Activated naive CD8-positive, alpha-beta T cell treated with anti-CD3 and anti-CD28 coated beads for 36 hours (primary cell): ENCODE results near the gene PRKAR1B. TPM values are rescaled to one million over a fixed set of nuclear protein-coding genes. Genes with fewer than 3 reads are reported as not detected.
A peak's percentile ranks its signal among the peaks of the same experiment; 100 is the strongest.

Experiments used
- DNase-seq: peaks from one replicate; pipeline ENCODE4 v3.0.0; 2021
- H3K27ac Mint-ChIP-seq: one replicate; pipeline ENCODE4 v1.8.0; 2022; ENCODE audit warnings: mild to moderate bottlenecking, moderate library complexity, mixed read lengths
- H3K27me3 Mint-ChIP-seq: one replicate; pipeline ENCODE4 v1.8.0; 2022; ENCODE audit warnings: mild to moderate bottlenecking, mixed read lengths
- H3K36me3 Mint-ChIP-seq: one replicate; pipeline ENCODE4 v1.8.0; 2021; ENCODE audit warnings: mild to moderate bottlenecking, mixed read lengths
- H3K4me1 Mint-ChIP-seq: one replicate; pipeline ENCODE4 v1.8.0; 2021; ENCODE audit warnings: mixed read lengths
- H3K4me3 Mint-ChIP-seq: one replicate; pipeline ENCODE4 v1.8.0; 2022; ENCODE audit warnings: mild to moderate bottlenecking, moderate library complexity, mixed read lengths
- H3K9me3 Mint-ChIP-seq: one replicate; pipeline ENCODE4 v1.8.0; 2022; ENCODE audit warnings: mixed read lengths
- total RNA-seq, 2 experiments: library from RNA; stranded (reverse); gene quantifications; one replicate each; pipeline ENCODE4 v1.2.3, GENCODE V29; 2021

Gene PRKAR1B
- total RNA-seq, 2 experiments from 2014 or later = 38.1 to 40.2 TPM

- H3K4me3 Mint-ChIP-seq = no peak overlapping the region
- no peak overlapping the region for H3K27ac Mint-ChIP-seq
- no peaks in the 10 kb centered on the region for H3K4me1 Mint-ChIP-seq
- DNase-seq = no peak
- H3K9me3 Mint-ChIP-seq = peaks cover 26% of the 10 kb centered on the region
- H3K27me3 Mint-ChIP-seq = no peaks in the 10 kb centered on the region
- peaks cover 66% of the 10 kb centered on the region for H3K36me3 Mint-ChIP-seq
Measured at GRCh38 chr7:683526-684205, 43.4 kb downstream of the PRKAR1B start.

DNA sequence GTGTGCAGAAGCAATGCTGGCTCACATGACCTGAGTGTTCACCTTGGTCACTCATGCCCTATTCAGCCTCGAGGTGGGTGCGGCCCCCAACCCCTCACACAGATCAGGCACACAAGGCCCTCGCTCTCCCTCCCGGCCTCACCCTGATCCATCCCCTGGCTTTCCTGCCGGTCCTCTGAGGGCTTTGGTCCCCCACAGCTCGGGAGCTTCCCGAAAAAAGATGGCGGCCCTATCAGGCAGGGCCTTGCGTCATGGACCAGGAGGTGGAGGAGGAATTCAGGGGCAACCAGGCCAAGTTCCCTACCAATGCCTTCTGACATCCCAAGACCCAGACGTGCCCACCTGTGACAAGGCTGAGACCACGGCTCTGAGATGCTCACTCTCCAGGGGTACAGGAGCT lies 44.3 kb downstream of the PRKAR1B start:
- DNase-seq = no peak
- H3K4me1 Mint-ChIP-seq = no peaks in the 10 kb centered on the region
- H3K27me3 Mint-ChIP-seq = no peaks in the 10 kb centered on the region
- H3K9me3 Mint-ChIP-seq = peaks cover 22% of the 10 kb centered on the region
- H3K27ac Mint-ChIP-seq = no peak overlapping the region
- H3K36me3 Mint-ChIP-seq = peaks cover 65% of the 10 kb centered on the region
- H3K4me3 Mint-ChIP-seq = no peak overlapping the region

DNA sequence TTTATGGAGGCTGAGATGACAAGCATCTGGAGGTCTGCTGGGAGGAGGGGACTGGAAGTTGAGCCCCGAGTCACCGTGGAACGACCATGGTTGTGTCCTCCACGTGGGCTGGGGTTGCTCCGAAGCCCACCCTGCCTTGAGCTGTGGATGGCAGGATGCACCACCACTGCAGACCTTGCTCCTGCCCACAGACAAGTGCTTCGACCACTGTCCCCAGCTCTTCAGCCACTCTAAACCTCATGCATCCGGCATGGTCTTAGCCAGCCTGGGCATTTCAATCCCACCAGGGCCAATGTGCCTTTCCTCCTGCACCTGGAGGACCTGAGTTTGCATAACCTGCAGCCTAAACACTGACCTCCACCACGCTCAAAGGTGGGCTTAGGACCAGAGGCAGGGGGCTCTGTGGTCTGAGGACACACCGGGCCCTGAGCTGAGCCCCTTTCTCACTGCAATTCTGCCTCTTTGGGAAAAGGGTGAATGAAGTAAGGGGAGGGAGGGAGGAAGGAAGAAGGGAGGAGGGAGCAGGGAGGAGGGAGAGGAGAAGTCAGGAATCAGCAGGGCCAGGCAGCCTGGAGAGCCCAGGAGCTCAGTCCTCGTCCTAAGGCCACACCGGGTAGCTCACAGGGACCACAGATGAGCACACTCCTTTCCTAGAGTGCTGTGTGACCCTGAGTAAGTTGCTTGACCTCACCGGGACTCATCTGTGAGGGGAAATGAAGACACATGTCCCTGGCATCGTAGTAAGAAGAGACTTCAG lies 45.4 kb downstream of the PRKAR1B start:
- H3K36me3 Mint-ChIP-seq = peaks cover 61% of the 10 kb centered on the region
- no peaks in the 10 kb centered on the region for H3K4me1 Mint-ChIP-seq
- H3K4me3 Mint-ChIP-seq = no peak overlapping the region
- DNase-seq = no peak
- H3K27me3 Mint-ChIP-seq = no peaks in the 10 kb centered on the region
- peaks cover 15% of the 10 kb centered on the region for H3K9me3 Mint-ChIP-seq
- H3K27ac Mint-ChIP-seq = no peak overlapping the region

DNA sequence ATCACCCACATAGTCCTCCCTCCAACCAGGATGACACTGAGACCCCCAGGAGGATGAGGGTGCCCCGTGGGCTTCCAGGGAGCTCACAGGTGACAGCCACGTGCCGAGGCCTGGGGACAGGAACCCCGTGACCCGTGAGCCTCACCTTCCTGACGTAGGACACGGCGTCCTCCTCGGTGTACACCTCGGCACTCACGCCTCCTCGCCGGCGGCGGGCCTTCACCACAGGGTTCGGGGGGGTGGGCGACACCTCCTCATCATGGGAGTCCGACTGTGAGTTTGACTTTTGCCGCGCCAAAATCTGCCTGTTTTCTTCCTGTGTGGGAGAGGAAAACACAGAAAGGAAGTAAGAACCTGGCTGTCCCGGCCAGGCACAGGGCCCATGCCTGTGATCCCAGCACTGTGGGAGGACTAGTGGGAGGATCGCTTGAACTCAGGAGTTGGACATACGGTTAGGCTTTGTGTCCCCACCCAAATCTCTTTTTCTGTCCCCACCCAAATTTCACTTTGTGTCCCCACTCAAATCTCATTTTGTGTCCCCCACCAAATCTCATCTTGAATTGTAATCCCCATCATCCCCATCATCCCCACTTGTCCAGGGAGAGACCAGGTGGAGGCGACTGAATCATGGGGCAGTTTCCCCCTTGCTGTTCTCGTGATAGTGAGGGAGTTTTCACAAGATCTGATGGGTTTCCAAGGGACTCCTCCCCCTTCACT lies 46.5 kb downstream of the PRKAR1B start:
- no peaks in the 10 kb centered on the region for H3K27me3 Mint-ChIP-seq
- H3K27ac Mint-ChIP-seq = no peak overlapping the region
- no peak for DNase-seq
- H3K9me3 Mint-ChIP-seq = peaks cover 7% of the 10 kb centered on the region
- no peaks in the 10 kb centered on the region for H3K4me1 Mint-ChIP-seq
- peaks cover 55% of the 10 kb centered on the region for H3K36me3 Mint-ChIP-seq
- H3K4me3 Mint-ChIP-seq = no peak overlapping the region

DNA sequence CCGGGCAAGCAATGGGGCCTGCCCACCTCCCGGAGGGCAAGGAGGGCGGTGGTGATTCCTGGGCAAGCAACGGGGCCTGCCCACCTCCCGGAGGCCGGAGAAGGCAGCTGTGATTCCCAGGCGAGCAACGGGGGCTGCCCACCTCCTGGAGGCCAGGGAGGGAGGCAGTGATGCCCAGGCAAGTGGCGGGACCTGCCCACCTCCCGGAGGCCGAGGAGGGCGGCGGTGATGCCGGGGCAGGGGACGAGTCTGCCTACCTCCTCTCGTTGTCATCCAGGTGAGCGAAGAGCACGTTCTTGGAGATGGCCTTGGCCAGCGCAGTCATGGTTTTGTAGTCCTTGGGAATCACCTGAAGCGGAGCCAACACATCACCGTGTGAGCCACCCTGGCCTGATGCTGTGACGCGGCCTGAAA lies 50.1 kb downstream of the PRKAR1B start:
- DNase-seq = no peak
- Mint-ChIP-seq H3K36me3 (peaks cover 55% of the 10 kb centered on the region), H3K4me3 (no peak overlapping the region), H3K9me3 (peaks cover 15% of the 10 kb centered on the region), H3K27ac (no peak overlapping the region), H3K4me1 (no peaks in the 10 kb centered on the region), H3K27me3 (no peaks in the 10 kb centered on the region)

- Mint-ChIP-seq H3K27ac (no peak overlapping the region), H3K36me3 (peaks cover 51% of the 10 kb centered on the region), H3K27me3 (no peaks in the 10 kb centered on the region), H3K9me3 (peaks cover 15% of the 10 kb centered on the region), H3K4me1 (no peaks in the 10 kb centered on the region), H3K4me3 (no peak overlapping the region)
- no peak for DNase-seq
Measured at GRCh38 chr7:676246-676971, 50.7 kb downstream of the PRKAR1B start.

GRCh38 chr7:674454-675410 lies 52.3 kb downstream of the PRKAR1B start:
- H3K9me3 Mint-ChIP-seq = peaks cover 12% of the 10 kb centered on the region
- H3K27ac Mint-ChIP-seq = no peak overlapping the region
- DNase-seq = no peak
- H3K27me3 Mint-ChIP-seq = no peaks in the 10 kb centered on the region
- peaks cover 40% of the 10 kb centered on the region for H3K36me3 Mint-ChIP-seq
- H3K4me1 Mint-ChIP-seq = no peaks in the 10 kb centered on the region
- H3K4me3 Mint-ChIP-seq = no peak overlapping the region

- H3K27me3 Mint-ChIP-seq = no peaks in the 10 kb centered on the region
- H3K36me3 Mint-ChIP-seq = peaks cover 40% of the 10 kb centered on the region
- no peak for DNase-seq
- no peak overlapping the region for H3K27ac Mint-ChIP-seq
- H3K9me3 Mint-ChIP-seq = peaks cover 16% of the 10 kb centered on the region
- H3K4me1 Mint-ChIP-seq = no peaks in the 10 kb centered on the region
- H3K4me3 Mint-ChIP-seq = no peak overlapping the region
Measured at GRCh38 chr7:673681-674453, 53.2 kb downstream of the PRKAR1B start.

DNA sequence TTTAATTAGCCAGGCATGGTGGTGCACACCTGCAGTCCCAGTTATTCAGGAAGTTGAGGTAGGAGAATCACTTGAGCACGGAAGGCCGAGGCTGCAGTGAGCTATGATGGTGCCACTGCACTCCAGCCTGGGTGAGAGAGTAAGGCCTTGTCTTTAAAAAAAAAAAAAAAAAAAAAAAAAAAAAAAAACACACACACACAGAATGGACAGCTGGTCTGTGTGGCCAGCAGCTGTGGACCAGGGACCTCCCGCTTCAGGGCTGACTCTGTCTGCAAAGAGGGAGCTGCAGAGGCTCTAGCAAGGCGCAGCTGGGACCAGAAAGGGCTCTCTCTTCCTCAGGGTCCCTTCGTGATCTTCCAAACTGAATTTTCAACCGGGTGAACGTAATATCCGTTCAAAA lies 54.2 kb downstream of the PRKAR1B start:
- Mint-ChIP-seq H3K27me3 (no peaks in the 10 kb centered on the region), H3K4me3 (no peak overlapping the region), H3K9me3 (peaks cover 20% of the 10 kb centered on the region), H3K36me3 (peaks cover 39% of the 10 kb centered on the region), H3K4me1 (no peaks in the 10 kb centered on the region), H3K27ac (no peak overlapping the region)
- DNase-seq = no peak

DNA sequence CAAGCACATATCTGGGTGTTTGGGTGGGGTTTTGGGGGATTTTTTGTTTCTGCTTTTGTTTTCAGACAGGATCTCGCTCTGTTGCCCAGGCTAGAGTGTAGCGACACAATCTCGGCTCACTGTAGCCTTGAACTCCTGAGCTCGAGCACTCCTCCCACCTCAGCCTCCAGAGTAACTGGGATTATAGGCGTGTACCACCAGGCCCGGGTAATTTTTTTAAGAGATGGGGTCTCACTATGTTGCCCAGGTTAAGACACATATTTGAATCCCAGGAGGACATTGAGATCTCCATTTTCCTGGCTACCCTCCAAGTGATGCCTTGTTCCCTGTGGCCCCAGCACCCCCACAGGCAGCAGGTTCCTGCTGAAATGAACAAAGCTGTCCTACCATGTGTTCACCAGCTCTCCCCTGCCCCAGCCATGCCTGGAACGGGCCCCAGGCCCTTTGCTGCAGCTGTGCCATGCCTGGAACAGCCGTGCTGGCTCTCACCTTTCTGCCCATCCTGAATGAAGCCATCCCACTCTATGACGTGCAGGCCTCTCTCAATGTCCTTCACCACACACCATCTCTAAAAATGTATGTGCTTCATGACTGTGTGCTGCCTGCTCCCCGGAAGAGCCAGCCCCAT lies 55.6 kb downstream of the PRKAR1B start:
- H3K4me1 Mint-ChIP-seq = no peaks in the 10 kb centered on the region
- H3K27ac Mint-ChIP-seq = no peak overlapping the region
- DNase-seq = no peak
- H3K27me3 Mint-ChIP-seq = no peaks in the 10 kb centered on the region
- H3K4me3 Mint-ChIP-seq = no peak overlapping the region
- H3K9me3 Mint-ChIP-seq = peaks cover 20% of the 10 kb centered on the region
- H3K36me3 Mint-ChIP-seq = peaks cover 34% of the 10 kb centered on the region

- H3K36me3 Mint-ChIP-seq = peaks cover 29% of the 10 kb centered on the region
Measured at GRCh38 chr7:670501-671390, 56.3 kb downstream of the PRKAR1B start.

GRCh38 chr7:668958-669357 lies 58.1 kb downstream of the PRKAR1B start:
- H3K4me3 Mint-ChIP-seq = no peak overlapping the region
- H3K9me3 Mint-ChIP-seq = peaks cover 8% of the 10 kb centered on the region
- H3K27me3 Mint-ChIP-seq = no peaks in the 10 kb centered on the region
- DNase-seq = no peak
- no peaks in the 10 kb centered on the region for H3K4me1 Mint-ChIP-seq
- peaks cover 16% of the 10 kb centered on the region for H3K36me3 Mint-ChIP-seq
- H3K27ac Mint-ChIP-seq = peak overlapping the region; percentile 51

More at GRCh38 chr7:670501-671390, 56.3 kb downstream of the PRKAR1B start:
- no peak overlapping the region for H3K27ac Mint-ChIP-seq
- no peak for DNase-seq
- no peaks in the 10 kb centered on the region for H3K27me3 Mint-ChIP-seq
- no peaks in the 10 kb centered on the region for H3K4me1 Mint-ChIP-seq
- H3K4me3 Mint-ChIP-seq = no peak overlapping the region
- peaks cover 20% of the 10 kb centered on the region for H3K9me3 Mint-ChIP-seq
